GM10266 (cell line): ENCODE data around the gene NUDT21.
"Not testable (repeated sequence)": the region's sequence is repeated elsewhere in the genome, so short reads cannot be mapped to it uniquely, and the experiment has no call there.

ENCODE experiments used
- DNase-seq: peaks from one replicate; pipeline ENCODE4 v3.0.0; 2012; ENCODE audit errors: extremely low spot score
- CTCF ChIP-seq: IDR thresholded peaks from 2 replicates; pipeline ENCODE4 v1.5.1; 2012; ENCODE audit warnings: mild to moderate bottlenecking, low read depth; ENCODE audit not compliant: control insufficient read depth, insufficient read depth; ENCODE audit errors: missing control alignments

NUDT21 gene

DNA sequence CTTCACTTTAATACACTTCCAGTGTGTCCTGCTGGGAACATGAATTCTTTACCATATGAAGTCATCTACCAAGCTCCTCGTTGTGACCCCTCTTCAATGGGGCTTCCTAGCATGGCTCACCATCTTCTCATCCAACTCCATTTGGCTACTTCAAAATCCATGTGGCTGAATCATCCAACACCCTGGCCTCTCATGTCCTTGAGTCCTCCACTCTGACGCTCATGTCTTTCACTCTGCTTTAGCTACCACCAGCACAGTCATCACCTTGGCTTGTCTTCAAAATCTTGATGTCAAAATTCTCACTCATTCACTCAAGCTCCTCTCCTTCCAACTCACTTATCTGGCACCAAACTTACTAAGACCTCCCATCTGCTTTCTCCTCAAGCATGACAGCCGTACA lies 61.6 kb downstream of the NUDT21 start:
- DNase-seq, result no peak
- TF ChIP-seq CTCF, result no peak

DNA sequence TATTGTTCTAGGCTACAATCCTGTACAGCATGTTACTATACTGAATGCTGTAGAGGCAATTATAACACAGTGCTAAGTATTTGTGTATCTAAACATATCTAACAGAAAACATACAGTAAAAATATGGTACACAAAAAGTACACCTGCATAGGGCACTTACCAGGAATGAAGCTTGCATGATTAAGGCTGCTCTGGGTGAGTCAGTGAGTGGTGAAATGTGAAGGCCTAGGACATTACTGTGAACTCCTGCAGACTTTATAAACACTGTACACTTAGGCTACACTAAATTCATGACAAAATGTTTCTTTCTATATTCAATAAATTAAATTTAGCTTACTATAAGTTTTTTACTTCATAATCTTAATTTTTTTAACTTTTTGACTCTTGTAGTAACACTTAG lies 62.9 kb downstream of the NUDT21 start:
- TF ChIP-seq CTCF, result no peak
- no peak for DNase-seq

- DNase-seq, result no peak
- no peak for TF ChIP-seq CTCF
Measured at GRCh38 chr16:56387396-56387795, 63.7 kb downstream of the NUDT21 start.

DNA sequence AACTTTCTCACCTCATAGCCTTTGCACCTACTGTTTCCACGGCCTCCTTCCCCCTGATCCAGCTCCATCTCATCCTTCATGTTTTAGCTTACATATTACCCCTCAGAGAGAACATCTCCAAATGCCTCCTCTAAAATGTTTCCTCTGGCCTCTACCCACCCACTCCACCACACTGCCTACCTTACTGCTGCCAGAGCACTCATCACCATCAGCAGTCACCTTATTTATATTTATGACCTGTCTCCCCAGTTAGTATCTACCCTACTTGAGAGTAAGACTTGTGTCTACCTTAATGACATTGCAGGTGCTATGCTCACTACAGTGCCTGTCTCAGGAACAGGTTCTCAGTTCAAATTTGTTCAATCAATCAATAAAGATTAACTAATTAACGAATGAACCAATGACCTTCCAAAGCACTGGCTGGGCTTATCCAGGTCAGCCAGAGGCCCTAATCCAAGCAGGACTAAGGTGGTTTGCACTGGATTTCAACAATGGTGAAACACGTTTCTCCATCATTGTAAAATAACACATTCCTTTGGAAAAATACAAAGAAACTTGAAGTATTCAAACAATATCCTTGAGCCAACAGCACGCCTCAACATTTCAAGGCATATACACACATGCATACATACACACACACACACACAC lies 66.9 kb downstream of the NUDT21 start:
- DNase-seq, result no peak
- TF ChIP-seq CTCF, result no peak

- no peak for DNase-seq
- TF ChIP-seq CTCF, result no peak
Measured at GRCh38 chr16:56382901-56383355, 68.2 kb downstream of the NUDT21 start.

DNA sequence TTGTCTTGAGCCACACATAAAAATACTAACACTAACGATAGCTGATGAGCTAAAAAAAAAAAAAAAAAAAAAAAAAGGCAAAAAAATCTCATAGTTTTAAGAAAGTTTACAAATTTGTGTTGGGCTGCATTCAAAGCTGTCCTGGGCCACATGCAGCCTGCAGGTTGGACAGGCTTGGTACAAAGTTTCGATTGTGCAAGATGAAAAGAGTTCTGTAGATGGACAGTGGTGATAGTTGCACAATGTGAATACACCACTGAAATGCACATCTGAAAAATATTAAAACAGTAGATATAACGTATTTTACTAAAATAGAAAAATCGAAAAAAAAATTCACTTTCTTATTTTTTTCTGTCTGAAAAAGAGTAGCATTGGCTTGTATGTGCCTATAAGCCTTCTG lies 68.7 kb downstream of the NUDT21 start:
- TF ChIP-seq CTCF, result no peak
- DNase-seq, result no peak

- DNase-seq, result not testable (repeated sequence)
Measured at GRCh38 chr16:56380778-56381485, 70.2 kb downstream of the NUDT21 start.
